Testis (tissue), 3 donors: ENCODE measurements around the gene CCR5. TPM values are rescaled to one million over a fixed set of nuclear protein-coding genes. Genes with fewer than 3 reads are reported as not detected.

Experiments used
- DNase-seq: peaks from one replicate; pipeline ENCODE4 v3.0.0-alpha.2; 2019
- H3K27ac ChIP-seq, 2 donors: fragments of 200-600 bp; sonication (generic); one replicate each; pipeline ENCODE4 v1.5.1; 2019
- H3K27me3 ChIP-seq: fragments of 200-600 bp; sonication (generic); one replicate; pipeline ENCODE4 v1.5.1; 2019
- H3K36me3 ChIP-seq: fragments of 200-600 bp; sonication (generic); one replicate; pipeline ENCODE4 v1.5.1; 2017; ENCODE audit warnings: low read depth; ENCODE audit errors: missing control alignments
- H3K4me1 ChIP-seq: fragments of 200-600 bp; sonication (generic); one replicate; pipeline ENCODE4 v1.5.1; 2019
- H3K4me3 ChIP-seq, 2 donors: fragments of 200-600 bp; sonication (generic); one replicate each; pipeline ENCODE4 v1.5.1; 2017 to 2019
- H3K9me3 ChIP-seq: fragments of 200-600 bp; sonication (generic); one replicate; pipeline ENCODE4 v1.5.1; 2017
- POLR2A ChIP-seq: fragments of 450-650 bp; IDR thresholded peaks from one replicate; pipeline ENCODE4 v1.6.1; 2017; ENCODE audit warnings: antibody characterized with exemption, mild to moderate bottlenecking, moderate library complexity
- WGBS, 2 donors: methylation state at CpG; one replicate each; pipeline ENCODE4 v1.1.5; 2018; 5-methylcytosine and 5-hydroxymethylcytosine counted together
- intact Hi-C: fragments of 100-400 bp; cut with DNase I; formaldehyde crosslinking; loops from one replicate; pipeline ENCODE4 v1.15.1; 2023; ENCODE audit warnings: low total_unique reads
- polyA plus RNA-seq: library from polyadenylated mRNA; stranded (reverse); fragments of 350-450 nt; fragmentation: Illumina TruSeq; extraction: RNeasy Lipid Tissue Mini Kit (QIAGEN cat#74804); gene quantifications from one replicate; pipeline ENCODE4 v1.2.3, GENCODE V29; 2014; ENCODE audit warnings: low read depth, low replicate concordance; ENCODE audit not compliant: insufficient read depth
- total RNA-seq, 2 donors: library from RNA; depleted of rRNA; stranded (reverse); fragments of >200 nt; gene quantifications; one replicate each; pipeline ENCODE4 v1.2.3, GENCODE V29; 2016
- TF ChIP-seq, protein P1 (sequence below), 3 experiments: fragments of 450-650 bp in 2 of 3; fragments of 200-600 bp in 1 of 3; sonication (generic) in 1 of 3; IDR thresholded peaks; one replicate each; pipeline ENCODE4 v1.5.1; 2016 to 2019; ENCODE audit warnings: antibody characterized with exemption in 3 of 3, mild to moderate bottlenecking in 2 of 3, moderate library complexity in 1 of 3

The CCR5 gene
- total and polyA plus RNA-seq, 3 donors from 2014 or later: 0.56 to 3.3 TPM; not detected in 1

DNA sequence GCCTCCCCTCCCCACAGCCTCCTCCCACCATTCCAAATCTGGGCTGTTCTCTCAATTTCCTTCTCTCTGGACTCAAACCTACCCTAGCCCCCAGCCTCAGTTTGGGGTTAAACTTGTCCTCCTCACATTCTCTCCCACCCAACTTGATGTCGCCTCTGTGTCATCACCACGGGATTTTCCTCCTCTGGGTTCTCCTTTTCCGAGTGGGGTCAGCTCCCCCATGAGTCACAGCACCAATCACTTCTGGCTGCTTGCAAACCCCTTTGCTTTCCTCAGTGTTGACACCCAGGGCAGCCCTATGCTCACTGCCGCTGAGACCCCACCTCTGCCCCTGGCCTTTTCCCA is 35.7 kb downstream of the CCR5 start:
- no peak for TF ChIP-seq POLR2A
- TF ChIP-seq, protein P1, sequence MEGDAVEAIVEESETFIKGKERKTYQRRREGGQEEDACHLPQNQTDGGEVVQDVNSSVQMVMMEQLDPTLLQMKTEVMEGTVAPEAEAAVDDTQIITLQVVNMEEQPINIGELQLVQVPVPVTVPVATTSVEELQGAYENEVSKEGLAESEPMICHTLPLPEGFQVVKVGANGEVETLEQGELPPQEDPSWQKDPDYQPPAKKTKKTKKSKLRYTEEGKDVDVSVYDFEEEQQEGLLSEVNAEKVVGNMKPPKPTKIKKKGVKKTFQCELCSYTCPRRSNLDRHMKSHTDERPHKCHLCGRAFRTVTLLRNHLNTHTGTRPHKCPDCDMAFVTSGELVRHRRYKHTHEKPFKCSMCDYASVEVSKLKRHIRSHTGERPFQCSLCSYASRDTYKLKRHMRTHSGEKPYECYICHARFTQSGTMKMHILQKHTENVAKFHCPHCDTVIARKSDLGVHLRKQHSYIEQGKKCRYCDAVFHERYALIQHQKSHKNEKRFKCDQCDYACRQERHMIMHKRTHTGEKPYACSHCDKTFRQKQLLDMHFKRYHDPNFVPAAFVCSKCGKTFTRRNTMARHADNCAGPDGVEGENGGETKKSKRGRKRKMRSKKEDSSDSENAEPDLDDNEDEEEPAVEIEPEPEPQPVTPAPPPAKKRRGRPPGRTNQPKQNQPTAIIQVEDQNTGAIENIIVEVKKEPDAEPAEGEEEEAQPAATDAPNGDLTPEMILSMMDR (IDR thresholded peaks at IDR 0.05): no peak
- intact Hi-C loops: no loop called here
- H3K9me3 ChIP-seq: no peaks in the 10 kb centered on the region
- H3K36me3 ChIP-seq: no peaks in the 10 kb centered on the region
- peak overlapping the region; percentile 53 to 74 for H3K27ac ChIP-seq
- DNase-seq: peak; percentile 24
- H3K4me1 ChIP-seq: no peaks in the 10 kb centered on the region
- H3K27me3 ChIP-seq: no peaks in the 10 kb centered on the region
- no peak overlapping the region for H3K4me3 ChIP-seq
- 69 to 78% methylated on average over 4 of the region's 4 CpGs for WGBS, 2 donors

DNA sequence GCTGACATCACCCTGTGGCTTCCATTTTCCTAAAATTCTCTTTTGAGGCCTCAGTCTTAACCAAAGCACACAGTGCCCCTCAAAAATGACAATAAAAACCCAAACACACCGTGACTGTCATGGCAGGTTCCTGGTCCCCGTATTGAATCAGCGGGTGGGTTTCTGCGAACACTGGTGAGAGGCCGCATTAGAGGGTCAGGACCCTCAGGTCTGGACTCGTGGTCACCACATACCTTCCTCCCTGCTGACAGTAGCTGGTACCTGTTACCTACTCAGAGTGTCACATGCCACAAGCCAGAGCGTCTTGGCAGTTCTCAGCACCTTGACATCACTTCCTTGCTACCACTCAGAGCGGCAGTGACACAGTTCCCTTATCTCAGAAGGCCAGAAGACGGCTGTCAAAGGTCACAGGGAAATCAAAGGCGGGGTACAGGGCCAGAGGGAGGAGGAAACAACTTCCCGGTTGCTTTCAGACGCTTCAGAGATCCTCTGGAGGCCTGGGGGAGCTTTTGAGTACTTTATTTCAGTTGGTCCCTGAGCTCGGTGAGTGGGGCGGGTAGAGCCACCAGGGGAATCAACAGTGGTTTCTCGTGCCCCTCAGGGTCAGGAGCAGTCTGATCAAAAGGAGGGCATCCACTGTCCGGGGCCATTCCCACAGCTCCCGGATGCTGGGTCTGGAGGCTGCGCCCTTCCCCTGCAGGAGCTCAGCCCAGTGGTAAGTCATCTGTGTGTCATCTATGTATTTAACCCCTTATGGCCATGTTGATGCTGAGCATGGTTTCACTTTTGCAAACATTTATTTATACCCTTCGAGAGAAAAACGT is 36.3 kb downstream of the CCR5 start, which contains the start of the genes CCR5AS and CCRL2:
TSS of gene CCR5AS (minus strand) at position 279 of the 824 bp plus-strand sequence.
TSS of gene CCRL2 (plus strand) at position 472 of the 824 bp plus-strand sequence. CDS start 821 bp downstream, outside the sequence.
- Histone ChIP-seq H3K36me3 (no peaks in the 10 kb centered on the region), H3K4me3 (no peak within 1 kb of the TSS), H3K4me1 (no peaks in the 10 kb centered on the region), H3K27ac (peak within 1 kb of the TSS; percentile 53 to 74), H3K27me3 (no peaks in the 10 kb centered on the region), H3K9me3 (no peaks in the 10 kb centered on the region)
- TF ChIP-seq, protein P1 (IDR thresholded peaks at IDR 0.05): no peak
- no peak for TF ChIP-seq POLR2A
- peak; percentile 33 for DNase-seq
- intact Hi-C loops: no loop called here
- WGBS, 2 donors: 63 to 65% methylated on average over 17 to 20 of the region's 20 CpGs

DNA sequence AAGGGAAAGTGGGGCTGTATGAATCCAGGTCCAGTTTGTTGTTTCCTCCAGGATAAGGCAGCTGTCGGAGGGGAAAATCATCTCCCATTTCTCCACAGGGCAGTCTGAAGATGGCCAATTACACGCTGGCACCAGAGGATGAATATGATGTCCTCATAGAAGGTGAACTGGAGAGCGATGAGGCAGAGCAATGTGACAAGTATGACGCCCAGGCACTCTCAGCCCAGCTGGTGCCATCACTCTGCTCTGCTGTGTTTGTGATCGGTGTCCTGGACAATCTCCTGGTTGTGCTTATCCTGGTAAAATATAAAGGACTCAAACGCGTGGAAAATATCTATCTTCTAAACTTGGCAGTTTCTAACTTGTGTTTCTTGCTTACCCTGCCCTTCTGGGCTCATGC is 37.2 kb downstream of the CCR5 start:
- H3K9me3 ChIP-seq: no peaks in the 10 kb centered on the region
- no peak for DNase-seq
- no peak for TF ChIP-seq POLR2A
- TF ChIP-seq, protein P1 (IDR thresholded peaks at IDR 0.05): no peak
- intact Hi-C loops: no loop called here
- H3K27ac ChIP-seq: peak overlapping the region in 1 of 2 donors; percentile 45
- no peak overlapping the region for H3K4me3 ChIP-seq
- no peaks in the 10 kb centered on the region for H3K36me3 ChIP-seq
- H3K27me3 ChIP-seq: no peaks in the 10 kb centered on the region
- 72 to 83% methylated on average over 7 of the region's 7 CpGs for WGBS, 2 donors
- H3K4me1 ChIP-seq: no peaks in the 10 kb centered on the region

DNA sequence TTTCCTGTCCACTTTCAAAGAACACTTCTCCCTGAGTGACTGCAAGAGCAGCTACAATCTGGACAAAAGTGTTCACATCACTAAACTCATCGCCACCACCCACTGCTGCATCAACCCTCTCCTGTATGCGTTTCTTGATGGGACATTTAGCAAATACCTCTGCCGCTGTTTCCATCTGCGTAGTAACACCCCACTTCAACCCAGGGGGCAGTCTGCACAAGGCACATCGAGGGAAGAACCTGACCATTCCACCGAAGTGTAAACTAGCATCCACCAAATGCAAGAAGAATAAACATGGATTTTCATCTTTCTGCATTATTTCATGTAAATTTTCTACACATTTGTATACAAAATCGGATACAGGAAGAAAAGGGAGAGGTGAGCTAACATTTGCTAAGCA is 38.1 kb downstream of the CCR5 start:
- Histone ChIP-seq H3K4me3 (no peak overlapping the region), H3K9me3 (no peaks in the 10 kb centered on the region), H3K27ac (no peak overlapping the region), H3K27me3 (no peaks in the 10 kb centered on the region), H3K36me3 (no peaks in the 10 kb centered on the region), H3K4me1 (no peaks in the 10 kb centered on the region)
- no peak for DNase-seq
- TF ChIP-seq POLR2A: no peak
- TF ChIP-seq, protein P1 (IDR thresholded peaks at IDR 0.05): no peak
- intact Hi-C loops: no loop called here
- WGBS, 2 donors: 85 to 93% methylated on average over 7 of the region's 7 CpGs
